H1 (cell line): ENCODE data around the gene CFLAR. TPM values are rescaled to one million over a fixed set of nuclear protein-coding genes. Genes with fewer than 3 reads are reported as not detected.

Source experiments
- CHD7 ChIP-seq: fragments of 300-600 bp; sonication (generic); IDR thresholded peaks from 2 replicates; pipeline ENCODE4 v1.7.1; 2012; ENCODE audit warnings: low read length, moderate library complexity, mild to moderate bottlenecking, inconsistent platforms; ENCODE audit not compliant: insufficient replicate concordance
- CTBP2 ChIP-seq: IDR thresholded peaks from 2 replicates; pipeline ENCODE4 v1.7.0; 2011; ENCODE audit warnings: borderline replicate concordance, mild to moderate bottlenecking, moderate library complexity, mixed read lengths, low read length; ENCODE audit not compliant: insufficient read depth, insufficient read length
- E2F6 ChIP-seq: IDR thresholded peaks from 2 replicates; pipeline ENCODE4 v1.6.1; 2012; ENCODE audit warnings: inconsistent platforms
- EGR1 ChIP-seq: IDR thresholded peaks from 2 replicates; pipeline ENCODE4 v1.6.1; 2011; ENCODE audit warnings: low read depth, low read length, borderline replicate concordance
- NRF1 ChIP-seq: IDR thresholded peaks from 2 replicates; pipeline ENCODE4 v1.6.1; 2011; ENCODE audit warnings: mild to moderate bottlenecking, low read depth, low read length, improper control_type of control experiment
- RBBP5 ChIP-seq: IDR thresholded peaks from 2 replicates; pipeline ENCODE4 v1.7.1; 2012; ENCODE audit warnings: low read depth, mild to moderate bottlenecking, inconsistent platforms, low read length, moderate library complexity, borderline replicate concordance
- SRF ChIP-seq: IDR thresholded peaks from 2 replicates; pipeline ENCODE4 v1.6.1; 2011; ENCODE audit warnings: mild to moderate bottlenecking, low read depth, low read length, moderate library complexity
- polyA plus RNA-seq, 7 experiments: library from polyadenylated mRNA; depleted of rRNA in 3 of 7; stranded (reverse) in 5 of 7; unstranded in 2 of 7; fragments of >200 nt in 5 of 7; fragments of 200-250 nt in 2 of 7; gene quantifications; 1 replicate in 5 of 7; 2 replicates in 1 of 7; 4 replicates in 1 of 7; pipeline versions ENCODE4 v1.2.1 to v1.2.3, GENCODE V29; 2011 to 2013; ENCODE audit warnings: missing spikeins in 2 of 7, mixed read lengths in 2 of 7
- total RNA-seq: library from RNA; stranded (reverse); fragmentation: NEBNext Ultra II Directional; extraction: Animal tissue kit (Norgen Biotek cat#: 25700); gene quantifications from 2 replicates; pipeline ENCODE4 v1.2.1, GENCODE V29; 2021

The CFLAR gene
- total and polyA plus RNA-seq, 2 of the 8 experiments (the other 6 are each of a cell fraction or from before 2014, with no cell fraction given): 1.1 to 3.9 TPM

GRCh38 chr2:201188449-201188848, 72.5 kb downstream of the CFLAR start (continued):
- TF ChIP-seq CHD7 (no peak), CTBP2 (no peak), EGR1 (no peak), SRF (no peak), RBBP5 (no peak), NRF1 (no peak), E2F6 (no peak)
